Activated CD4-positive, alpha-beta memory T cell treated with anti-CD3 and anti-CD28 coated beads for 36 hours (primary cell): ENCODE data around the gene AKAP8L. TPM values are rescaled to one million over a fixed set of nuclear protein-coding genes. Genes with fewer than 3 reads are reported as not detected.
A peak's percentile ranks its signal among the peaks of the same experiment; 100 is the strongest.

ENCODE experiments used
- CTCF ChIA-PET: fragments of 350-600 bp; sonication (Branson Sonifier 250); formaldehyde crosslinking; loops from one replicate; lab custom pipeline; 2021; ENCODE audit warnings: antibody characterized with exemption, inconsistent platforms; lab: Charles Lee
- POLR2A ChIA-PET: fragments of 350-600 bp; sonication (Branson Sonifier 250); formaldehyde crosslinking; loops from one replicate; lab custom pipeline; 2021; ENCODE audit warnings: antibody characterized with exemption; lab: Charles Lee
- DNase-seq: peaks from one replicate; pipeline ENCODE4 v3.0.0-alpha.2; 2020
- H3K27ac Mint-ChIP-seq: one replicate; pipeline ENCODE4 v1.8.0; 2021; ENCODE audit warnings: mixed read lengths
- H3K27me3 Mint-ChIP-seq: one replicate; pipeline ENCODE4 v1.8.0; 2021; ENCODE audit warnings: mixed read lengths
- H3K36me3 Mint-ChIP-seq: one replicate; pipeline ENCODE4 v1.8.0; 2021; ENCODE audit warnings: mixed read lengths
- H3K4me1 Mint-ChIP-seq: one replicate; pipeline ENCODE4 v1.8.0; 2021; ENCODE audit warnings: low read depth, mixed read lengths
- H3K4me3 Mint-ChIP-seq: one replicate; pipeline ENCODE4 v1.8.0; 2021; ENCODE audit warnings: mild to moderate bottlenecking, mixed read lengths
- H3K9me3 Mint-ChIP-seq: one replicate; pipeline ENCODE4 v1.8.0; 2021; ENCODE audit warnings: mixed read lengths
- intact Hi-C: fragments of 100-400 bp; cut with micrococcal nuclease; formaldehyde crosslinking; loops from one replicate; pipeline ENCODE4 v1.15.1; 2023
- total RNA-seq, 2 experiments: library from RNA; stranded (reverse); gene quantifications; one replicate each; pipeline ENCODE4 v1.2.3, GENCODE V29; 2021

Gene AKAP8L
- total RNA-seq, 2 experiments from 2014 or later, result 94.2 to 100 TPM

- Mint-ChIP-seq H3K9me3 (no peaks in the 10 kb centered on the region), H3K36me3 (peaks cover 15% of the 10 kb centered on the region), H3K4me1 (peaks cover 14% of the 10 kb centered on the region), H3K27ac (no peak overlapping the region), H3K27me3 (no peaks in the 10 kb centered on the region), H3K4me3 (no peak overlapping the region)
- intact Hi-C loops, result no loop called here
- ChIA-PET CTCF (interaction anchor here (1.9 kb wide), 1 partner anchor 28 kb away, joined by 8 read pairs; the partner anchor contains the start of gene AKAP8L), POLR2A (interaction anchor here (1.0 kb wide), 1 partner anchor 68 kb away, joined by 3 read pairs; no protein-coding TSS in a partner anchor)
- DNase-seq, result no peak
Observed at GRCh38 chr19:15447057-15447456, 28.3 kb upstream of the AKAP8L start.

GRCh38 chr19:15445807-15446376, 27.1 kb upstream of the AKAP8L start:
- Mint-ChIP-seq H3K9me3 (no peaks in the 10 kb centered on the region), H3K4me3 (no peak overlapping the region), H3K4me1 (peaks cover 12% of the 10 kb centered on the region), H3K27ac (peak overlapping the region; percentile 24), H3K27me3 (no peaks in the 10 kb centered on the region), H3K36me3 (peaks cover 4% of the 10 kb centered on the region)
- ChIA-PET CTCF (no interaction called here), POLR2A (no interaction called here)
- intact Hi-C loops, result no loop called here
- no peak for DNase-seq

- no peaks in the 10 kb centered on the region for H3K9me3 Mint-ChIP-seq
- intact Hi-C loops, result no loop called here
- H3K36me3 Mint-ChIP-seq, result peaks cover under 1% of the 10 kb centered on the region
- no peak overlapping the region for H3K27ac Mint-ChIP-seq
- no peak for DNase-seq
- peaks cover 9% of the 10 kb centered on the region for H3K4me1 Mint-ChIP-seq
- H3K4me3 Mint-ChIP-seq, result no peak overlapping the region
- ChIA-PET POLR2A (no interaction called here), CTCF (no interaction called here)
- H3K27me3 Mint-ChIP-seq, result no peaks in the 10 kb centered on the region
Observed at GRCh38 chr19:15445227-15445605, 26.4 kb upstream of the AKAP8L start.

- Mint-ChIP-seq H3K27me3 (no peaks in the 10 kb centered on the region), H3K9me3 (no peaks in the 10 kb centered on the region), H3K27ac (no peak overlapping the region), H3K4me3 (no peak overlapping the region), H3K36me3 (no peaks in the 10 kb centered on the region), H3K4me1 (peaks cover 7% of the 10 kb centered on the region)
- CTCF ChIA-PET, result no interaction called here
- POLR2A ChIA-PET, result no interaction called here
- no peak for DNase-seq
- intact Hi-C loops, result no loop called here
Observed at GRCh38 chr19:15444505-15445226, 25.9 kb upstream of the AKAP8L start.

GRCh38 chr19:15443838-15444237, 25.1 kb upstream of the AKAP8L start:
- intact Hi-C loops, result no loop called here
- Mint-ChIP-seq H3K27me3 (no peaks in the 10 kb centered on the region), H3K4me3 (no peak overlapping the region), H3K9me3 (no peaks in the 10 kb centered on the region), H3K36me3 (no peaks in the 10 kb centered on the region), H3K4me1 (peaks cover 5% of the 10 kb centered on the region), H3K27ac (no peak overlapping the region)
- DNase-seq, result no peak
- CTCF ChIA-PET, result no interaction called here
- POLR2A ChIA-PET, result no interaction called here

GRCh38 chr19:15443325-15443724, 24.5 kb upstream of the AKAP8L start:
- no peaks in the 10 kb centered on the region for H3K36me3 Mint-ChIP-seq
- H3K9me3 Mint-ChIP-seq, result no peaks in the 10 kb centered on the region
- ChIA-PET POLR2A (no interaction called here), CTCF (no interaction called here)
- H3K4me3 Mint-ChIP-seq, result no peak overlapping the region
- no peaks in the 10 kb centered on the region for H3K27me3 Mint-ChIP-seq
- DNase-seq, result no peak
- peaks cover under 1% of the 10 kb centered on the region for H3K4me1 Mint-ChIP-seq
- no peak overlapping the region for H3K27ac Mint-ChIP-seq
- intact Hi-C loops, result no loop called here

- H3K27me3 Mint-ChIP-seq, result no peaks in the 10 kb centered on the region
- no peaks in the 10 kb centered on the region for H3K36me3 Mint-ChIP-seq
- no peaks in the 10 kb centered on the region for H3K9me3 Mint-ChIP-seq
- CTCF ChIA-PET, result interaction anchor here (0.6 to 1.7 kb wide), 3 partner anchors 23 to 154 kb away, joined by 3 to 5 read pairs (median 4); partner anchors contain the start of gene AKAP8L
- H3K4me3 Mint-ChIP-seq, result no peak overlapping the region
- DNase-seq, result no peak
- H3K4me1 Mint-ChIP-seq, result no peaks in the 10 kb centered on the region
- POLR2A ChIA-PET, result no interaction called here
- intact Hi-C loops, result no loop called here
- no peak overlapping the region for H3K27ac Mint-ChIP-seq
Observed at GRCh38 chr19:15442142-15442920, 23.5 kb upstream of the AKAP8L start.

- H3K4me1 Mint-ChIP-seq, result peaks cover 1% of the 10 kb centered on the region
- no peaks in the 10 kb centered on the region for H3K36me3 Mint-ChIP-seq
- no peaks in the 10 kb centered on the region for H3K9me3 Mint-ChIP-seq
- no peak overlapping the region for H3K27ac Mint-ChIP-seq
- no peaks in the 10 kb centered on the region for H3K27me3 Mint-ChIP-seq
- ChIA-PET CTCF (interaction anchor here (1.3 to 1.7 kb wide), 2 partner anchors 22 to 114 kb away, joined by 4 to 5 read pairs; partner anchors contain the start of gene AKAP8L), POLR2A (no interaction called here)
- intact Hi-C loops, result no loop called here
- no peak for DNase-seq
- H3K4me3 Mint-ChIP-seq, result no peak overlapping the region
Observed at GRCh38 chr19:15441317-15441716, 22.5 kb upstream of the AKAP8L start.

GRCh38 chr19:15439821-15440641, 21.2 kb upstream of the AKAP8L start:
- Mint-ChIP-seq H3K27ac (no peak overlapping the region), H3K9me3 (no peaks in the 10 kb centered on the region), H3K36me3 (no peaks in the 10 kb centered on the region), H3K27me3 (no peaks in the 10 kb centered on the region), H3K4me1 (peaks cover 3% of the 10 kb centered on the region), H3K4me3 (no peak overlapping the region)
- intact Hi-C loops, result no loop called here
- DNase-seq, result no peak
- ChIA-PET POLR2A (no interaction called here), CTCF (no interaction called here)

GRCh38 chr19:15439078-15439799, 20.5 kb upstream of the AKAP8L start:
- Mint-ChIP-seq H3K27ac (no peak overlapping the region), H3K27me3 (no peaks in the 10 kb centered on the region), H3K4me1 (peaks cover 3% of the 10 kb centered on the region), H3K9me3 (no peaks in the 10 kb centered on the region), H3K4me3 (no peak overlapping the region), H3K36me3 (no peaks in the 10 kb centered on the region)
- DNase-seq, result no peak
- ChIA-PET CTCF (interaction anchor here (0.8 kb wide), 1 partner anchor 116 kb away, joined by 3 read pairs; no protein-coding TSS in a partner anchor), POLR2A (no interaction called here)
- intact Hi-C loops, result no loop called here

- ChIA-PET POLR2A (no interaction called here), CTCF (interaction anchor here (0.8 kb wide), 1 partner anchor 117 kb away, joined by 3 read pairs; no protein-coding TSS in a partner anchor)
- H3K36me3 Mint-ChIP-seq, result no peaks in the 10 kb centered on the region
- no peak overlapping the region for H3K27ac Mint-ChIP-seq
- intact Hi-C loops, result no loop called here
- H3K9me3 Mint-ChIP-seq, result no peaks in the 10 kb centered on the region
- H3K4me3 Mint-ChIP-seq, result no peak overlapping the region
- no peak for DNase-seq
- H3K4me1 Mint-ChIP-seq, result peaks cover 4% of the 10 kb centered on the region
- H3K27me3 Mint-ChIP-seq, result no peaks in the 10 kb centered on the region
Observed at GRCh38 chr19:15438577-15438976, 19.8 kb upstream of the AKAP8L start.
